HS-5 (cell line): ENCODE results near the gene FMO4.
"Not testable (repeated sequence)": the region's sequence is repeated elsewhere in the genome, so short reads cannot be mapped to it uniquely, and the experiment has no call there.

ENCODE experiments used
- DNase-seq: peaks from one replicate; pipeline ENCODE4 v3.0.0-alpha.2; 2012; ENCODE audit warnings: low read depth

FMO4 gene

GRCh38 chr1:171334024-171334640 is 20.1 kb downstream of the FMO4 start:
- no peak for DNase-seq

GRCh38 chr1:171335964-171336363 is 22.0 kb downstream of the FMO4 start:
- no peak for DNase-seq

- not testable (repeated sequence) for DNase-seq
Observed at GRCh38 chr1:171339345-171339744, 25.4 kb downstream of the FMO4 start.

GRCh38 chr1:171343727-171344472 is 29.9 kb downstream of the FMO4 start:
- no peak for DNase-seq

- no peak for DNase-seq
Observed at GRCh38 chr1:171344473-171344820, 30.5 kb downstream of the FMO4 start.

GRCh38 chr1:171345536-171345935 is 31.6 kb downstream of the FMO4 start:
- no peak for DNase-seq

- peak; percentile 8 for DNase-seq
Observed at GRCh38 chr1:171346881-171347280, 32.9 kb downstream of the FMO4 start.

- no peak for DNase-seq
Observed at GRCh38 chr1:171350594-171350993, 36.6 kb downstream of the FMO4 start.

- no peak for DNase-seq
Observed at GRCh38 chr1:171351961-171352360, 38.0 kb downstream of the FMO4 start.

- DNase-seq: no peak
Observed at GRCh38 chr1:171352554-171352953, 38.6 kb downstream of the FMO4 start.

- peak; percentile 23 for DNase-seq
Observed at GRCh38 chr1:171355727-171356126, 41.7 kb downstream of the FMO4 start.

GRCh38 chr1:171357179-171357578 is 43.2 kb downstream of the FMO4 start:
- no peak for DNase-seq

GRCh38 chr1:171359355-171359648 is 45.3 kb downstream of the FMO4 start:
- not testable (repeated sequence) for DNase-seq

- not testable (repeated sequence) for DNase-seq
Observed at GRCh38 chr1:171359731-171360527, 45.9 kb downstream of the FMO4 start.

GRCh38 chr1:171366085-171366484 is 52.1 kb downstream of the FMO4 start:
- DNase-seq: no peak

- no peak for DNase-seq
Observed at GRCh38 chr1:171366816-171367215, 52.8 kb downstream of the FMO4 start.

GRCh38 chr1:171367436-171367835 is 53.5 kb downstream of the FMO4 start:
- no peak for DNase-seq

- no peak for DNase-seq
Observed at GRCh38 chr1:171372418-171373084, 58.6 kb downstream of the FMO4 start.

GRCh38 chr1:171373357-171374122 is 59.6 kb downstream of the FMO4 start:
- not testable (repeated sequence) for DNase-seq

GRCh38 chr1:171379846-171380245 is 65.9 kb downstream of the FMO4 start:
- no peak for DNase-seq

- DNase-seq: no peak
Observed at GRCh38 chr1:171381866-171382210, 67.9 kb downstream of the FMO4 start.

GRCh38 chr1:171384496-171384895 is 70.5 kb downstream of the FMO4 start:
- DNase-seq: no peak
